HG02852 (cell line): Measurements from ENCODE around the gene METTL16.

Source experiments
- ATAC-seq: cut with Tn5 transposase; IDR thresholded peaks from one replicate; pipeline ENCODE4 v1.9.1; 2021; ENCODE audit warnings: mild to moderate bottlenecking, moderate library complexity; ENCODE audit not compliant: unreplicated experiment

METTL16 gene

GRCh38 chr17:2368359-2368758, 143.3 kb downstream of the METTL16 start:
- no peak for ATAC-seq

DNA sequence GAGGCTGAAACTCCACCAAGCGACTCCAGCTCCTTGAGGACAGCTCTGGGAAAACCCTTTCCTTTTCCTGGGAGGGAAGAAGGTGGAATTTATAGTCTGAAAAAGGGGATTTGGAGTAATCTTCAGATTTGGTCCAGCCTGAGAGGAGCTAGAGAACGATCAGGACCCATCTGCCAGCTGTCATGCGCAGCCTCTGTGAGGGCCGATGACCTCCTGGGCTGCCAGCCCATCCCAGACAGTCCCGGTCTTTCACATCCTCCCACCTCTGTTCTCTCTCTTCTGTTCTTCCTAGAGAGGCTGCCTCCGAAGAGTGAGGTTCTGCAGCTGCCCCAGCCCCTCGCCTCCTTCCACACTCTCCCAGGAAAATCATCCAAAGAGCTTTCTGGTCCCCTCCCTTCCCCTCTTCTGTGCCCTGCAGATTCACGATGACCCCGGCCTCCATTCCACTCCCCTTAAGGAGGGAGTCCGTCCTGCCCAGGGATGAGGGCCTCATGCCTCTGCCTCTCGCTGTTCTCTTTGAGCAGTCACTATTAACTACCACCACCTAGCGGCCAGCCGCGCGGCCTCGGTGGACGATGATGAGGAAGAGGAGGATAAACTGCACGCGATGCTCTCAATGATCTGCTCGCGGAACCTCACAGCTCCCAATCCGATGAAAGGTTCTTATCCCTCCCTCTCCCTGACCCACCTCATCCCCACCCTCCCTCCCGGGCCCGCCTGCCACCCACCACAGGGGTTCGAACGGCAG, 144.8 kb downstream of the METTL16 start:
- ATAC-seq, result no peak
